C4-2B (cell line): ENCODE measurements around the gene PTPRD.

Experiments used
- H3K27ac ChIP-seq: fragments of 450-650 bp; 2 replicates; pipeline ENCODE4 v1.5.1; 2017
- ZFX ChIP-seq: fragments of 450-650 bp; IDR thresholded peaks from 2 replicates; pipeline ENCODE4 v1.6.1; 2017
- TF ChIP-seq, protein P1 (sequence below): fragments of 450-650 bp; conservative IDR thresholded peaks from 2 replicates; pipeline ENCODE4 v1.5.1; 2017; ENCODE audit warnings: mild to moderate bottlenecking

The PTPRD gene

DNA sequence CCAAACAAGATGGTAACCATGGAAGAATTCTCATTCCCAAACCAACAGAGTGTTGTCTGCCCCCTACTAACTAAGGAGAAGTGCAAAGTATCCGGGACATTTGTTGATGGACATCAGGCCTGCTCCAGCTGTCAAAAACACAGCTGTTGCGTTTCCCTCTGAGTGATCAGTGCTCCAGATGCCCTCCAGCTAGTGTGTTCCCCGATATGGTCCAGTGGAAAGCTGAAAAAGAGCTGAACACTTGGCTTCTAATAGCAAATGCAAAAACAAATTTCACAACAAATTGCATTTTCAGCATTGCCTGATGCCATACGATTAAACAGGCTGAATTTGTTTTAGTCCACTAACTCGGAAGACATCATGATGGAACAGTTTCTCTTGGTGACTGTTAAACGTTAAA lies 1398.7 kb downstream of the PTPRD start:
- TF ChIP-seq, protein P1, sequence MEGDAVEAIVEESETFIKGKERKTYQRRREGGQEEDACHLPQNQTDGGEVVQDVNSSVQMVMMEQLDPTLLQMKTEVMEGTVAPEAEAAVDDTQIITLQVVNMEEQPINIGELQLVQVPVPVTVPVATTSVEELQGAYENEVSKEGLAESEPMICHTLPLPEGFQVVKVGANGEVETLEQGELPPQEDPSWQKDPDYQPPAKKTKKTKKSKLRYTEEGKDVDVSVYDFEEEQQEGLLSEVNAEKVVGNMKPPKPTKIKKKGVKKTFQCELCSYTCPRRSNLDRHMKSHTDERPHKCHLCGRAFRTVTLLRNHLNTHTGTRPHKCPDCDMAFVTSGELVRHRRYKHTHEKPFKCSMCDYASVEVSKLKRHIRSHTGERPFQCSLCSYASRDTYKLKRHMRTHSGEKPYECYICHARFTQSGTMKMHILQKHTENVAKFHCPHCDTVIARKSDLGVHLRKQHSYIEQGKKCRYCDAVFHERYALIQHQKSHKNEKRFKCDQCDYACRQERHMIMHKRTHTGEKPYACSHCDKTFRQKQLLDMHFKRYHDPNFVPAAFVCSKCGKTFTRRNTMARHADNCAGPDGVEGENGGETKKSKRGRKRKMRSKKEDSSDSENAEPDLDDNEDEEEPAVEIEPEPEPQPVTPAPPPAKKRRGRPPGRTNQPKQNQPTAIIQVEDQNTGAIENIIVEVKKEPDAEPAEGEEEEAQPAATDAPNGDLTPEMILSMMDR = no peak
- no peak for TF ChIP-seq ZFX
- no peak overlapping the region for H3K27ac ChIP-seq

DNA sequence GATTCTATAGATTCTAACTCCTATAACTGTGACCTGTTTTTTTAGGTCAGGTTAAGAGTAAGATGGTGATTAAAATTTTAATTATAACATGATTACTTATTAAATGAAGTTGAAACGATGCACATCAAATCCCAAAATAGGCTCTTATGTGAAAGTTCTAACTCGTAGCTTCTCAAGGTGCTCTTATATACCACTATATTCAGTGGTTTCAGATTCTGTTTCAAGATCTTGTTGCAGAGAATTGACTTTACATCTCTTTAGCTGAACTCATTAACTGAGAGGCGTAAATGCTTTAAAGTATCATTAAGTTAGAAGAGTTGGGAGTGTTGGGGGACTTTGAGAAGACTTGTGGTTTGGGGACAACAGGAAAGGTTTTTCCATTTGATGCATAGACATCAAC lies 1399.8 kb downstream of the PTPRD start:
- TF ChIP-seq, protein P1 = no peak
- no peak for TF ChIP-seq ZFX
- no peak overlapping the region for H3K27ac ChIP-seq

DNA sequence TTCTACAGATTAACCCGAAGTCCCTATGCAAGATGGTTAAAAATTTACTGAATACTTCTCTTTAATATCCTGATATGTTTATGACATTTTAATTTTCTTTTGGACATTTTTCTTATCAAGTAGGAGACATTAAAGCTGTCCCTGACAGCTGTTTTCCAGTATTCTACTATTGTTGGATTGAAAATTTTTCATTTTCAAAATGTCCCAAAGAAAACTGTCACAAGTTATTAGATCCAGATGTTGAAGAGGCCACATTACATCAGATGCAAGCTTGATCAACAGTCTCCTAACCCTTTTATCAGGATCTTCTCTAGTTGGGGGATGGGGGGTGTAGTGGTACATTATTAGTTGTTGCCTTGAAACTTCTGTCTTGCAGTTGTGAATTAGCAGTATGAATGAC lies 1410.5 kb downstream of the PTPRD start:
- TF ChIP-seq, protein P1 = no peak
- no peak for TF ChIP-seq ZFX
- H3K27ac ChIP-seq = no peak overlapping the region

DNA sequence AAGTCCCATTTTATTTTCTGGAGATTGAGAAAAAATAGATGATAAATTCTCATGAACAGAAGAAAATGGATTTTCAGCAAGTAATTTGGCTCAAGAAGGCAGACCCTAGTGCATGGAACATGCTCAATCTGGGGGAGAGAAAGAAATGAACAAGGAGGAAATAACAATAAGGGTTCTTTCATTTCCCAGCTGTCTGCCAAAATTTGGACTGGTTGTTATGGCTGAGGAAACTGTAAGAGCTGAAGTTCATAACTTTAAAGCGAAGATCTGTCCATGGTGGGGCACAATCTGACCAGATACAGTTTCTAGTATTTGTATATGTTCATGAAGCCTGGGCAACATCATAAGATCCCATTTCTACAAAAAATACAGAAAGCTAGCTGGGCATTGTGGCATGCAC lies 1426.7 kb downstream of the PTPRD start:
- H3K27ac ChIP-seq = no peak overlapping the region
- TF ChIP-seq ZFX = no peak
- TF ChIP-seq, protein P1 = no peak

DNA sequence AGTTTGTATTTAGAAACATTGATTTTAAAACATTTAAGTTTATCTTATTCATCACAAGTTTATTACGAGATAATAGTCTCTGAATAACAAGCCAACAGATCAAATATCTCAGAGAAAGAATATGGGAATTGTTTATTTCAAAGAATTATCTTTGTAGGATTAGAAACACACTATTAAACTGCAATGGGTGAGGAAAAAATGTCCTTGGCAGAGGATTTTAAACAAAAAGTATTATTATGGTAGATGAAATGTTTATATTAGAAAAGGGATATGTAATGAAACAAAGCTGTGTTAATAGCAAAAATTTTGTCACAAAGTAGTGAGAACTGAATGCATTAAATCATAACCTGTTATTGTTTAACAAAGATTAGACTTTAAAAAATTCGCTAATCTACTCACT lies 1430.4 kb downstream of the PTPRD start:
- no peak for TF ChIP-seq ZFX
- TF ChIP-seq, protein P1 = no peak

DNA sequence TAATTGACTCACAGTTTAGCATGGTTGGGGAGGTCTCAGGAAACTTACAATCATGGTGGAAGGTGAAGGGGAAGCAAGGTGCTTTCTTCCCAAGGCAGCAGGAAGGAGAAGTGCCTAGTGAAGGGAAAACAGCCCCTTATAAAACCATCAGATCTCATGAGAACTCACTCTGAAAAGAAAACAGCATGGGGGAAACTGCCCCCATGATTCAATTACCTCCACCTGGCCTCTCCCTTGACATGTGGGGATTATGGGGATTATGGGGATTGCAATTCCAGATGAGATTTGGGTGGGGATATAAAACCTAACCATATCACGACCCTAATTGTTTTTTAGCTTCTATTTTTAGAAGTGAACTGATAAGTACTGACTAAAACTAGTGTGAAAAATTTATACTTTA lies 1435.7 kb downstream of the PTPRD start:
- H3K27ac ChIP-seq = no peak overlapping the region
- TF ChIP-seq ZFX = no peak

More for the DNA sequence above, 1430.4 kb downstream of the PTPRD start:
- no peak overlapping the region for H3K27ac ChIP-seq

DNA sequence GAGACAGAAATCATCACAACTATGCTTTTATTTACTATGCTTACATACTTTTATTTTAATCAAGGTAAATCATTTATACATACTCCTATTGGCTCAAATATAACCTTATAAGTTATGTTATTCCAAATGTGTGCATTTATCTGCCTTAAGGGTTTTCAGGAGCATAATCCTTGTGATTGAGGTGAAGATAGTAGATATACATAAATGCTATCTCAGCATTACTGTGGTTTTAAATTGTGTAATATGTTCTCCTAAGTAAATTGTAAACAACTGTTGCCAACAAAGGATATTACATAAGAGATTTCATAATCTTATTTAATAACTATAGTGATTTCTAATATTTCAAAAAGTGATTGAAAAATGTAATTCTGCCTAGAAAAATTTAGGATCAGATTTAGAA lies 1438.4 kb downstream of the PTPRD start:
- TF ChIP-seq, protein P1 = no peak
- no peak for TF ChIP-seq ZFX
- H3K27ac ChIP-seq = no peak overlapping the region

DNA sequence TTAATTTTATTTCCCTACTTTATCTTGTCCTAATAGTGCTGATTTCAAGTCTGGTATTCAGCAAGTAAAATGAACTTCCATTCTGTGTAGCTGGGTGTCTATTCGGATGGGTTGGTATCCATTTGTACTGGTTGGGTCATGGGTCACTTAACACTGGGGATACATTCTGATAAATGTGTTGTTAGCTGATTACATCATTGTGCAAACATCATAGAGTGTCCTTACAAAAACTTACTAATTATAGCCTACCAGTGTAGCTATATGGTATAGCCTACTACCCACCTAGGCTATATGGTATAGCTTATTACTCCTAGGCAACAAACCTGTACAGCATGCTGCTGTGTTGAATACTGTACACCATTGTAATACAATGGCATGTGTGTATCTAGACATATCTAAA lies 1439.5 kb downstream of the PTPRD start:
- H3K27ac ChIP-seq = no peak overlapping the region
- TF ChIP-seq, protein P1 = no peak
- TF ChIP-seq ZFX = no peak
